NCI-H146 treated with DMSO at 0.1 percent for 48 hours (cell line): ENCODE measurements around the gene ADGRE3.
"Not testable (repeated sequence)": the region's sequence is repeated elsewhere in the genome, so short reads cannot be mapped to it uniquely, and the experiment has no call there.

ENCODE experiments used
- DNase-seq: peaks from one replicate; lab custom pipeline; 2025; ENCODE audit not compliant: unreplicated experiment; lab: John Stamatoyannopoulos, UW

The ADGRE3 gene

GRCh38 chr19:14669940-14670339 is 4.7 kb downstream of the ADGRE3 start:
- no peak for DNase-seq

- no peak for DNase-seq
These were observed 13.2 kb downstream of the ADGRE3 start for GRCh38 chr19:14661372-14661924.

- no peak for DNase-seq
These were observed 14.7 kb downstream of the ADGRE3 start for GRCh38 chr19:14659874-14660489.

GRCh38 chr19:14655726-14656125 is 18.9 kb downstream of the ADGRE3 start:
- no peak for DNase-seq

GRCh38 chr19:14654786-14655560 is 19.7 kb downstream of the ADGRE3 start:
- DNase-seq: no peak

GRCh38 chr19:14650161-14650560 is 24.5 kb downstream of the ADGRE3 start:
- no peak for DNase-seq

GRCh38 chr19:14649020-14649419 is 25.6 kb downstream of the ADGRE3 start:
- no peak for DNase-seq

- no peak for DNase-seq
These were observed 26.1 kb downstream of the ADGRE3 start for GRCh38 chr19:14648506-14648905.

GRCh38 chr19:14639536-14640277 is 34.9 kb downstream of the ADGRE3 start:
- no peak for DNase-seq

- no peak for DNase-seq
These were observed 42.4 kb downstream of the ADGRE3 start for GRCh38 chr19:14632286-14632685.

- DNase-seq: no peak
These were observed 45.1 kb downstream of the ADGRE3 start for GRCh38 chr19:14629557-14629956.

- DNase-seq: not testable (repeated sequence)
These were observed 50.2 kb downstream of the ADGRE3 start for GRCh38 chr19:14624491-14624890.

GRCh38 chr19:14619404-14619803 is 55.2 kb downstream of the ADGRE3 start:
- no peak for DNase-seq

- DNase-seq: no peak
These were observed 58.2 kb downstream of the ADGRE3 start for GRCh38 chr19:14616407-14616806.

- no peak for DNase-seq
These were observed 59.0 kb downstream of the ADGRE3 start for GRCh38 chr19:14615623-14616022.

GRCh38 chr19:14614099-14614412 is 60.6 kb downstream of the ADGRE3 start:
- DNase-seq: no peak

GRCh38 chr19:14613399-14614098 is 61.1 kb downstream of the ADGRE3 start:
- DNase-seq: not testable (repeated sequence)

GRCh38 chr19:14612657-14613056 is 62.0 kb downstream of the ADGRE3 start:
- no peak for DNase-seq

- DNase-seq: not testable (repeated sequence)
These were observed 62.4 kb downstream of the ADGRE3 start for GRCh38 chr19:14612242-14612641.

GRCh38 chr19:14611051-14611450 is 63.6 kb downstream of the ADGRE3 start:
- DNase-seq: no peak

GRCh38 chr19:14606627-14607026 is 68.0 kb downstream of the ADGRE3 start:
- DNase-seq: no peak
